SK-N-SH (cell line): ENCODE results near the gene NOTCH3. TPM values are rescaled to one million over a fixed set of nuclear protein-coding genes. Genes with fewer than 3 reads are reported as not detected.
A peak's percentile ranks its signal among the peaks of the same experiment; 100 is the strongest.

Source experiments
- CTCF ChIA-PET: fragments of 300-600, 350-600 bp; formaldehyde crosslinking; extraction: SDS; loops from one replicate; lab custom pipeline; 2021; lab: Yijun Ruan, JAX
- POLR2A ChIA-PET: fragments of 350-600 bp; sonication (Branson Sonifier 250); formaldehyde crosslinking; extraction: SDS; loops from one replicate; lab custom pipeline; 2020; ENCODE audit warnings: antibody characterized with exemption, inconsistent platforms; lab: Yijun Ruan, JAX
- DNase-seq: peaks from one replicate; pipeline ENCODE4 v3.0.0; 2012
- H2AFZ ChIP-seq: fragments of 200-600 bp; sonication (generic); 2 replicates; pipeline ENCODE4 v1.8.1; 2016; ENCODE audit warnings: antibody characterized with exemption, mild to moderate bottlenecking, low read depth
- H3F3A ChIP-seq: fragments of 200-600 bp; sonication (generic); replicated peaks from 2 replicates; pipeline ENCODE3; 2016; ENCODE audit warnings: antibody characterized with exemption, mild to moderate bottlenecking; ENCODE audit not compliant: insufficient read depth
- H3K27ac ChIP-seq, 2 experiments: fragments of 200-500 bp in 1 of 2; fragments of 200-600 bp in 1 of 2; sonication (Bioruptor generic) in 1 of 2; sonication (generic), shearing (Covaris generic) in 1 of 2; 2 replicates each; pipeline versions ENCODE4 v1.5.1 to v1.6.1; 2014 to 2016; ENCODE audit warnings: low read depth in 2 of 2, inconsistent platforms in 1 of 2, low read length in 1 of 2, mild to moderate bottlenecking in 1 of 2, mixed read lengths in 1 of 2
- H3K27me3 ChIP-seq: fragments of 200-600 bp; sonication (generic), shearing (Covaris generic); 2 replicates; pipeline ENCODE4 v1.6.1; 2016; ENCODE audit warnings: mixed run types; ENCODE audit not compliant: insufficient read depth
- H3K36me3 ChIP-seq, 2 experiments: fragments of 200-500 bp in 1 of 2; fragments of 200-600 bp in 1 of 2; sonication (Bioruptor generic) in 1 of 2; sonication (generic) in 1 of 2; replicated peaks in 1 of 2; 2 replicates each; pipeline versions ENCODE3 to v1.5.1; 2014 to 2016; ENCODE audit warnings: low read length in 1 of 2, mild to moderate bottlenecking in 1 of 2; ENCODE audit not compliant: insufficient read depth in 2 of 2, control insufficient read depth in 1 of 2
- H3K4me1 ChIP-seq, 2 experiments: fragments of 200-500 bp in 1 of 2; fragments of 200-600 bp in 1 of 2; sonication (Bioruptor generic) in 1 of 2; sonication (generic), shearing (Covaris generic) in 1 of 2; 2 replicates each; pipeline versions ENCODE4 v1.5.1 to v1.6.1; 2014 to 2016; ENCODE audit warnings: low read depth in 1 of 2, low read length in 1 of 2, mixed run types in 1 of 2; ENCODE audit not compliant: insufficient read depth in 2 of 2, control insufficient read depth in 1 of 2
- H3K4me2 ChIP-seq: fragments of 200-600 bp; sonication (generic), shearing (Covaris generic); 2 replicates; pipeline ENCODE4 v1.6.1; 2017; ENCODE audit warnings: mixed run types
- H3K4me3 ChIP-seq, 2 experiments: fragments of 200-500 bp in 1 of 2; fragments of 200-600 bp in 1 of 2; sonication (Bioruptor generic) in 1 of 2; sonication (generic), shearing (Covaris generic) in 1 of 2; 2 replicates each; pipeline versions ENCODE4 v1.5.1 to v1.8.1; 2014 to 2016; ENCODE audit warnings: low read depth in 2 of 2, inconsistent platforms in 1 of 2, low read length in 1 of 2, mild to moderate bottlenecking in 1 of 2, mixed read lengths in 1 of 2, moderate library complexity in 1 of 2
- H3K79me2 ChIP-seq: fragments of 200-600 bp; sonication (generic); 2 replicates; pipeline ENCODE4 v1.8.1; 2017; ENCODE audit warnings: mild to moderate bottlenecking; ENCODE audit not compliant: insufficient read depth
- H3K9ac ChIP-seq: fragments of 200-600 bp; sonication (generic); 2 replicates; pipeline ENCODE4 v1.6.1; 2017; ENCODE audit warnings: mixed run types
- H3K9me2 ChIP-seq: fragments of 200-600 bp; sonication (generic); 2 replicates; pipeline ENCODE4 v1.6.1; 2017; ENCODE audit warnings: mixed run types
- H3K9me3 ChIP-seq: fragments of 200-600 bp; sonication (generic); 2 replicates; pipeline ENCODE4 v1.6.1; 2017; ENCODE audit warnings: mixed run types, mild to moderate bottlenecking, moderate library complexity
- H4K20me1 ChIP-seq: fragments of 200-600 bp; sonication (generic); 2 replicates; pipeline ENCODE4 v1.6.1; 2017; ENCODE audit warnings: mild to moderate bottlenecking, mixed run types; ENCODE audit not compliant: insufficient read depth
- ELF1 ChIP-seq: IDR thresholded peaks from 2 replicates; pipeline ENCODE4 v1.4.0; 2012
- EP300 ChIP-seq, 2 experiments: IDR thresholded peaks; 2 replicates each; pipeline versions ENCODE4 v1.4.0 to v1.6.1; 2012; ENCODE audit warnings: borderline replicate concordance in 1 of 2, low read depth in 1 of 2, low read length in 1 of 2
- FOXJ3 ChIP-seq: sonication (generic); formaldehyde crosslinking; IDR thresholded peaks from 2 replicates; pipeline ENCODE4 v1.5.1; 2020; ENCODE audit warnings: mild to moderate bottlenecking, missing genetic modification reagents
- MEF2A ChIP-seq: IDR thresholded peaks from 2 replicates; pipeline ENCODE4 v1.4.0; 2012; ENCODE audit warnings: low read depth, borderline replicate concordance
- MXI1 ChIP-seq: IDR thresholded peaks from 2 replicates; pipeline ENCODE4 v1.6.1; 2012; ENCODE audit warnings: mild to moderate bottlenecking, low read depth, low read length, improper control_type of control experiment
- NFIC ChIP-seq: IDR thresholded peaks from 2 replicates; pipeline ENCODE4 v1.4.0; 2012; ENCODE audit warnings: borderline replicate concordance
- NRF1 ChIP-seq: IDR thresholded peaks from 2 replicates; pipeline ENCODE4 v1.6.1; 2012; ENCODE audit warnings: low read depth, mild to moderate bottlenecking, low read length
- POLR2AphosphoS5 ChIP-seq: IDR thresholded peaks from 2 replicates; pipeline ENCODE4 v1.6.1; 2012; ENCODE audit warnings: low read depth, low read length
- RAD21 ChIP-seq: IDR thresholded peaks from 2 replicates; pipeline ENCODE4 v1.6.1; 2012; ENCODE audit warnings: mild to moderate bottlenecking, low read length
- RCOR1 ChIP-seq: fragments of 150-350 bp; IDR thresholded peaks from 2 replicates; pipeline ENCODE4 v1.6.1; 2017; ENCODE audit warnings: antibody characterized with exemption, low read length
- RFX5 ChIP-seq: IDR thresholded peaks from 2 replicates; pipeline ENCODE4 v1.6.1; 2012; ENCODE audit warnings: mild to moderate bottlenecking, improper control_type of control experiment, low read length
- SIN3A ChIP-seq: IDR thresholded peaks from 2 replicates; pipeline ENCODE4 v1.6.1; 2012; ENCODE audit warnings: low read depth, mild to moderate bottlenecking, low read length, moderate library complexity, borderline replicate concordance
- SMC3 ChIP-seq: IDR thresholded peaks from 2 replicates; pipeline ENCODE4 v1.6.1; 2012; ENCODE audit warnings: low read depth, low read length, improper control_type of control experiment
- TEAD4 ChIP-seq: IDR thresholded peaks from 2 replicates; pipeline ENCODE4 v1.4.0; 2012; ENCODE audit warnings: mild to moderate bottlenecking, borderline replicate concordance; ENCODE audit not compliant: insufficient read depth
- YY1 ChIP-seq: IDR thresholded peaks from 2 replicates; pipeline ENCODE4 v1.4.0; 2012; ENCODE audit warnings: low read depth, mild to moderate bottlenecking
- WGBS: methylation state at CpG from one replicate; pipeline ENCODE4 v1.1.6; 2017; ENCODE audit warnings: low lambda C conversion rate; 5-methylcytosine and 5-hydroxymethylcytosine counted together
- polyA plus RNA-seq, 3 experiments: library from polyadenylated mRNA; depleted of rRNA; stranded (reverse); fragments of >200 nt; gene quantifications; 2 replicates each; pipeline ENCODE4 v1.2.3, GENCODE V29; 2012
- TF ChIP-seq, protein P1 (sequence below): fragments of 200-600 bp; sonication (generic); IDR thresholded peaks from 2 replicates; pipeline ENCODE4 v1.6.1; 2017; ENCODE audit warnings: antibody characterized with exemption, mild to moderate bottlenecking, moderate library complexity
- TF ChIP-seq, protein P2 (sequence below): IDR thresholded peaks from 2 replicates; pipeline ENCODE4; 2012
- TF ChIP-seq, protein P3 (sequence below): IDR thresholded peaks from 2 replicates; pipeline ENCODE4 v1.4.0; 2012; ENCODE audit warnings: low read depth, borderline replicate concordance
- TF ChIP-seq, protein P4 (sequence below): IDR thresholded peaks from 2 replicates; pipeline ENCODE4 v1.6.1; 2012; ENCODE audit warnings: mild to moderate bottlenecking, low read depth, low read length, moderate library complexity
- TF ChIP-seq, protein P5 (sequence below): fragments of 150-350 bp; IDR thresholded peaks from 2 replicates; pipeline ENCODE4 v1.6.1; 2016; ENCODE audit warnings: mild to moderate bottlenecking, low read depth, low read length
- TF ChIP-seq, protein P6 (sequence below): IDR thresholded peaks from 2 replicates; pipeline ENCODE4 v1.4.0; 2012; ENCODE audit warnings: low read depth, borderline replicate concordance

NOTCH3 gene
- polyA plus RNA-seq, 1 of the 3 experiments (the other 2 are of a cell fraction), result 7.0 TPM

DNA sequence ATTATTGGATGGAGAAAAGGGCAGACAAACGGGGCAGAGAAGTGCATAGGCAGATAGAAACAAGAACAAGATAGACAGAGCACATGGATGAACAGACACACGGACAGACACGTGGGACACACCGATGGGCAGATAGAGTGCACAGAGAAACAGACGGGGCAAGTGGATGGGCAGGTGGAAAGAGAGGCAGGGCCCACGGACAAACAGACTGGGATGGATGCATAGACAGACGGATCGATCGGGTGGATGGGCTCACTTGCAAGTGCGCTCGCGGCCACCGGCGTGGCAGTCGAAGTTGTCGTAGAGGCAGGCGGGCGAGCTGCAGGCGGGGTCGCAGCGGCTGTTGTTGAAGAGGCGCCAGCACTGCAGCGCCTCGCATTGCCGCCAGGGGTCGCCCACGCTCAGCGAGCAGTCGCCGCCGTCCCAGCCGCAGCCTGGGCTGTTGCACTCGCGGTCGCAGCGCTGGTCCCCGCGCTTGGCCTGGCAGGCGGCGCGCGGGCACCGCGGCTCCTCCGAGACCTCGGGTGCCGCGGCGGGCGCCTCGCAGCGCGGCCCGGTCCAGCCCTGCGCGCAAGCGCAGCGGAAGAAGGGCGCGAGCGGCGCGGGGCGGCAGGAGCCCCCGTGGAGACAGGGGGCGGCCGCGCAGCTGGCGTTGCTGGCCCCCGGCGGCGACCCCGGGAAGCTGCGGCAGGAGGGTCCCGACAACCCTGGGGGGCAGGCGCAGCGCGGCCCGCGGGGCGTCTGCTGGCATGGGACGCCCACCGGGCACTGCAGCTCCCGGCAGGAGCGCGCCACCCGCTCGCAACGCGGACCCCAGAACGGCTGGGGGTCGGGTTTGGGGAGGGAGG lies 23.3 kb downstream of the NOTCH3 start:
- H3K36me3 ChIP-seq, result no peaks in the 10 kb centered on the region
- POLR2A ChIA-PET, result interaction anchor here (1.3 kb wide), 1 partner anchor 20 kb away, joined by 3 read pairs; no protein-coding TSS in a partner anchor
- no peaks in the 10 kb centered on the region for H3F3A ChIP-seq
- no peak overlapping the region for H3K27ac ChIP-seq
- DNase-seq, result peak; percentile 95
- 26% methylated on average over 26 of the region's 92 CpGs for WGBS
- no peaks in the 10 kb centered on the region; the same call in 1 of the 2 replicates for H3K79me2 ChIP-seq
- no peak overlapping the region for H3K9ac ChIP-seq
- no peaks in the 10 kb centered on the region for H4K20me1 ChIP-seq
- 0 out of 2 replicates have a peak overlapping the region, but pooled peaks have one; percentile 59 for H2AFZ ChIP-seq
- peak overlapping the region in 1 of 2 experiments; percentile 37; a peak in 2 of 4 replicates for H3K4me3 ChIP-seq
- CTCF ChIA-PET, result interaction anchor here (0.6 to 2.9 kb wide), 46 partner anchors 9 to 405 kb away, joined by 3 to 39 read pairs (median 4); partner anchors contain the start of gene AKAP8L
- peak overlapping the region; percentile 62; the same call in 1 of the 2 replicates for H3K4me2 ChIP-seq
- no peaks in the 10 kb centered on the region for H3K27me3 ChIP-seq
- peaks cover 0 to 2% of the 10 kb centered on the region in 2 experiments; a peak in 1 of 4 replicates for H3K4me1 ChIP-seq
- no peaks in the 10 kb centered on the region for H3K9me2 ChIP-seq
- H3K9me3 ChIP-seq, result no peaks in the 10 kb centered on the region
- TF ChIP-seq NRF1 (peak; percentile 41; the same call in 1 of the 2 replicates), SMC3 (peak; percentile 92), YY1 (no peak), RCOR1 (no peak), MXI1 (peak; percentile 83), RFX5 (no peak), POLR2AphosphoS5 (no peak), FOXJ3 (CRISPR knock-in tag) (no peak), ELF1 (no peak), EP300 (IDR thresholded peaks at IDR 0.05; ENCODE audit: borderline replicate concordance in 1 of 2, low read depth in 1 of 2, low read length in 1 of 2) (no peak), SIN3A (no peak), RAD21 (peak; percentile 87), NFIC (no peak), TEAD4 (no peak), MEF2A (no peak)
- TF ChIP-seq, protein P1, sequence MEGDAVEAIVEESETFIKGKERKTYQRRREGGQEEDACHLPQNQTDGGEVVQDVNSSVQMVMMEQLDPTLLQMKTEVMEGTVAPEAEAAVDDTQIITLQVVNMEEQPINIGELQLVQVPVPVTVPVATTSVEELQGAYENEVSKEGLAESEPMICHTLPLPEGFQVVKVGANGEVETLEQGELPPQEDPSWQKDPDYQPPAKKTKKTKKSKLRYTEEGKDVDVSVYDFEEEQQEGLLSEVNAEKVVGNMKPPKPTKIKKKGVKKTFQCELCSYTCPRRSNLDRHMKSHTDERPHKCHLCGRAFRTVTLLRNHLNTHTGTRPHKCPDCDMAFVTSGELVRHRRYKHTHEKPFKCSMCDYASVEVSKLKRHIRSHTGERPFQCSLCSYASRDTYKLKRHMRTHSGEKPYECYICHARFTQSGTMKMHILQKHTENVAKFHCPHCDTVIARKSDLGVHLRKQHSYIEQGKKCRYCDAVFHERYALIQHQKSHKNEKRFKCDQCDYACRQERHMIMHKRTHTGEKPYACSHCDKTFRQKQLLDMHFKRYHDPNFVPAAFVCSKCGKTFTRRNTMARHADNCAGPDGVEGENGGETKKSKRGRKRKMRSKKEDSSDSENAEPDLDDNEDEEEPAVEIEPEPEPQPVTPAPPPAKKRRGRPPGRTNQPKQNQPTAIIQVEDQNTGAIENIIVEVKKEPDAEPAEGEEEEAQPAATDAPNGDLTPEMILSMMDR, result peak; percentile 77
- TF ChIP-seq, protein P2, sequence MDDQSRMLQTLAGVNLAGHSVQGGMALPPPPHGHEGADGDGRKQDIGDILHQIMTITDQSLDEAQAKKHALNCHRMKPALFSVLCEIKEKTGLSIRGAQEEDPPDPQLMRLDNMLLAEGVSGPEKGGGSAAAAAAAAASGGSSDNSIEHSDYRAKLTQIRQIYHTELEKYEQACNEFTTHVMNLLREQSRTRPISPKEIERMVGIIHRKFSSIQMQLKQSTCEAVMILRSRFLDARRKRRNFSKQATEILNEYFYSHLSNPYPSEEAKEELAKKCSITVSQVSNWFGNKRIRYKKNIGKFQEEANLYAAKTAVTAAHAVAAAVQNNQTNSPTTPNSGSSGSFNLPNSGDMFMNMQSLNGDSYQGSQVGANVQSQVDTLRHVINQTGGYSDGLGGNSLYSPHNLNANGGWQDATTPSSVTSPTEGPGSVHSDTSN, result no peak
- TF ChIP-seq, protein P3, sequence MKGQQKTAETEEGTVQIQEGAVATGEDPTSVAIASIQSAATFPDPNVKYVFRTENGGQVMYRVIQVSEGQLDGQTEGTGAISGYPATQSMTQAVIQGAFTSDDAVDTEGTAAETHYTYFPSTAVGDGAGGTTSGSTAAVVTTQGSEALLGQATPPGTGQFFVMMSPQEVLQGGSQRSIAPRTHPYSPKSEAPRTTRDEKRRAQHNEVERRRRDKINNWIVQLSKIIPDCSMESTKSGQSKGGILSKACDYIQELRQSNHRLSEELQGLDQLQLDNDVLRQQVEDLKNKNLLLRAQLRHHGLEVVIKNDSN, result no peak
- TF ChIP-seq, protein P4, sequence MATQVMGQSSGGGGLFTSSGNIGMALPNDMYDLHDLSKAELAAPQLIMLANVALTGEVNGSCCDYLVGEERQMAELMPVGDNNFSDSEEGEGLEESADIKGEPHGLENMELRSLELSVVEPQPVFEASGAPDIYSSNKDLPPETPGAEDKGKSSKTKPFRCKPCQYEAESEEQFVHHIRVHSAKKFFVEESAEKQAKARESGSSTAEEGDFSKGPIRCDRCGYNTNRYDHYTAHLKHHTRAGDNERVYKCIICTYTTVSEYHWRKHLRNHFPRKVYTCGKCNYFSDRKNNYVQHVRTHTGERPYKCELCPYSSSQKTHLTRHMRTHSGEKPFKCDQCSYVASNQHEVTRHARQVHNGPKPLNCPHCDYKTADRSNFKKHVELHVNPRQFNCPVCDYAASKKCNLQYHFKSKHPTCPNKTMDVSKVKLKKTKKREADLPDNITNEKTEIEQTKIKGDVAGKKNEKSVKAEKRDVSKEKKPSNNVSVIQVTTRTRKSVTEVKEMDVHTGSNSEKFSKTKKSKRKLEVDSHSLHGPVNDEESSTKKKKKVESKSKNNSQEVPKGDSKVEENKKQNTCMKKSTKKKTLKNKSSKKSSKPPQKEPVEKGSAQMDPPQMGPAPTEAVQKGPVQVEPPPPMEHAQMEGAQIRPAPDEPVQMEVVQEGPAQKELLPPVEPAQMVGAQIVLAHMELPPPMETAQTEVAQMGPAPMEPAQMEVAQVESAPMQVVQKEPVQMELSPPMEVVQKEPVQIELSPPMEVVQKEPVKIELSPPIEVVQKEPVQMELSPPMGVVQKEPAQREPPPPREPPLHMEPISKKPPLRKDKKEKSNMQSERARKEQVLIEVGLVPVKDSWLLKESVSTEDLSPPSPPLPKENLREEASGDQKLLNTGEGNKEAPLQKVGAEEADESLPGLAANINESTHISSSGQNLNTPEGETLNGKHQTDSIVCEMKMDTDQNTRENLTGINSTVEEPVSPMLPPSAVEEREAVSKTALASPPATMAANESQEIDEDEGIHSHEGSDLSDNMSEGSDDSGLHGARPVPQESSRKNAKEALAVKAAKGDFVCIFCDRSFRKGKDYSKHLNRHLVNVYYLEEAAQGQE, result no peak
- TF ChIP-seq, protein P5, sequence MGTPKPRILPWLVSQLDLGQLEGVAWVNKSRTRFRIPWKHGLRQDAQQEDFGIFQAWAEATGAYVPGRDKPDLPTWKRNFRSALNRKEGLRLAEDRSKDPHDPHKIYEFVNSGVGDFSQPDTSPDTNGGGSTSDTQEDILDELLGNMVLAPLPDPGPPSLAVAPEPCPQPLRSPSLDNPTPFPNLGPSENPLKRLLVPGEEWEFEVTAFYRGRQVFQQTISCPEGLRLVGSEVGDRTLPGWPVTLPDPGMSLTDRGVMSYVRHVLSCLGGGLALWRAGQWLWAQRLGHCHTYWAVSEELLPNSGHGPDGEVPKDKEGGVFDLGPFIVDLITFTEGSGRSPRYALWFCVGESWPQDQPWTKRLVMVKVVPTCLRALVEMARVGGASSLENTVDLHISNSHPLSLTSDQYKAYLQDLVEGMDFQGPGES, result no peak
- TF ChIP-seq, protein P6, sequence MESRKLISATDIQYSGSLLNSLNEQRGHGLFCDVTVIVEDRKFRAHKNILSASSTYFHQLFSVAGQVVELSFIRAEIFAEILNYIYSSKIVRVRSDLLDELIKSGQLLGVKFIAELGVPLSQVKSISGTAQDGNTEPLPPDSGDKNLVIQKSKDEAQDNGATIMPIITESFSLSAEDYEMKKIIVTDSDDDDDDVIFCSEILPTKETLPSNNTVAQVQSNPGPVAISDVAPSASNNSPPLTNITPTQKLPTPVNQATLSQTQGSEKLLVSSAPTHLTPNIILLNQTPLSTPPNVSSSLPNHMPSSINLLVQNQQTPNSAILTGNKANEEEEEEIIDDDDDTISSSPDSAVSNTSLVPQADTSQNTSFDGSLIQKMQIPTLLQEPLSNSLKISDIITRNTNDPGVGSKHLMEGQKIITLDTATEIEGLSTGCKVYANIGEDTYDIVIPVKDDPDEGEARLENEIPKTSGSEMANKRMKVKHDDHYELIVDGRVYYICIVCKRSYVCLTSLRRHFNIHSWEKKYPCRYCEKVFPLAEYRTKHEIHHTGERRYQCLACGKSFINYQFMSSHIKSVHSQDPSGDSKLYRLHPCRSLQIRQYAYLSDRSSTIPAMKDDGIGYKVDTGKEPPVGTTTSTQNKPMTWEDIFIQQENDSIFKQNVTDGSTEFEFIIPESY, result no peak
